HEK293 (cell line): Measurements from ENCODE around the gene ISY1.

Experiments used
- CTCF ChIA-PET: fragments of 350-600 bp; formaldehyde crosslinking; extraction: SDS; loops from one replicate; lab custom pipeline; 2021; ENCODE audit warnings: antibody characterized with exemption; lab: Yijun Ruan, JAX
- POLR2A ChIA-PET: fragments of 300-600 bp; formaldehyde crosslinking; extraction: SDS; loops from one replicate; lab custom pipeline; 2020; ENCODE audit warnings: antibody characterized with exemption, inconsistent platforms; lab: Yijun Ruan, JAX
- H3K27ac ChIP-seq: fragments of 200-500 bp; sonication (Bioruptor generic); 2 replicates; pipeline ENCODE4 v1.5.1; 2014; ENCODE audit warnings: low read depth, low read length, control low read depth, inconsistent platforms; ENCODE audit errors: extremely low read depth
- H3K36me3 ChIP-seq, 2 experiments: fragments of 200-500 bp in 1 of 2; sonication (Bioruptor generic) in 1 of 2; 1 replicate in 1 of 2; 2 replicates in 1 of 2; pipeline ENCODE4 v1.5.1; 2014 to 2017; ENCODE audit warnings: inconsistent platforms in 2 of 2, low read length in 2 of 2; ENCODE audit not compliant: control insufficient read depth in 2 of 2, insufficient read depth in 1 of 2
- H3K4me1 ChIP-seq: fragments of 200-500 bp; sonication (Bioruptor generic); 2 replicates; pipeline ENCODE4 v1.5.1; 2014; ENCODE audit warnings: mild to moderate bottlenecking, low read length, inconsistent platforms; ENCODE audit not compliant: control insufficient read depth, insufficient read depth
- H3K4me3 ChIP-seq: 2 replicates; pipeline ENCODE4 v1.5.1; 2011; ENCODE audit warnings: low read depth, mild to moderate bottlenecking, control low read depth, low read length, moderate library complexity
- H3K9me3 ChIP-seq: fragments of 200-500 bp; sonication (Bioruptor generic); 2 replicates; pipeline ENCODE4 v1.5.1; 2014; ENCODE audit warnings: low read depth, low read length, inconsistent platforms; ENCODE audit not compliant: control insufficient read depth, insufficient read depth
- GLIS1 ChIP-seq: fragments of 450-650 bp; formaldehyde crosslinking; IDR thresholded peaks from 2 replicates; pipeline ENCODE4 v1.5.1; 2016; ENCODE audit warnings: missing biosample characterization, missing genetic modification characterization
- GLIS2 ChIP-seq: fragments of 450-650 bp; formaldehyde crosslinking; IDR thresholded peaks from 2 replicates; pipeline ENCODE4 v1.5.1; 2016; ENCODE audit warnings: missing biosample characterization, missing genetic modification characterization
- HOXD13 ChIP-seq: sonication (generic); formaldehyde crosslinking; IDR thresholded peaks from 2 replicates; pipeline ENCODE4 v1.8.0; 2022; ENCODE audit warnings: missing genetic modification reagents, borderline replicate concordance
- KLF8 ChIP-seq: fragments of 450-650 bp; formaldehyde crosslinking; IDR thresholded peaks from 2 replicates; pipeline ENCODE4 v1.5.1; 2016; ENCODE audit warnings: missing biosample characterization, missing genetic modification characterization
- KLF9 ChIP-seq: fragments of 450-650 bp; formaldehyde crosslinking; IDR thresholded peaks from 2 replicates; pipeline ENCODE4 v1.5.1; 2016; ENCODE audit warnings: missing biosample characterization, missing genetic modification characterization, low read depth
- MEIS1 ChIP-seq: sonication (generic); formaldehyde crosslinking; IDR thresholded peaks from 2 replicates; pipeline ENCODE4 v1.8.1; 2022; ENCODE audit warnings: missing genetic modification reagents, mild to moderate bottlenecking, borderline replicate concordance
- SCRT1 ChIP-seq: fragments of 450-650 bp; formaldehyde crosslinking; IDR thresholded peaks from 2 replicates; pipeline ENCODE4 v1.5.1; 2016; ENCODE audit warnings: missing biosample characterization, missing genetic modification characterization, borderline replicate concordance
- SP2 ChIP-seq: fragments of 450-650 bp; formaldehyde crosslinking; IDR thresholded peaks from 2 replicates; pipeline ENCODE4 v1.5.1; 2016; ENCODE audit warnings: missing biosample characterization, missing genetic modification characterization
- SP7 ChIP-seq: fragments of 450-650 bp; formaldehyde crosslinking; IDR thresholded peaks from 2 replicates; pipeline ENCODE4 v1.5.1; 2016; ENCODE audit warnings: missing biosample characterization, missing genetic modification characterization
- YY1 ChIP-seq: fragments of 450-650 bp; formaldehyde crosslinking; IDR thresholded peaks from 2 replicates; pipeline ENCODE4 v1.5.1; 2018; ENCODE audit warnings: missing biosample characterization, missing genetic modification characterization
- ZBTB7A ChIP-seq: fragments of 450-650 bp; formaldehyde crosslinking; IDR thresholded peaks from 2 replicates; pipeline ENCODE4 v1.5.1; 2016; ENCODE audit warnings: low read depth, missing biosample characterization, missing genetic modification characterization
- ZEB2 ChIP-seq: fragments of 450-650 bp; formaldehyde crosslinking; IDR thresholded peaks from 2 replicates; pipeline ENCODE4 v1.5.1; 2016; ENCODE audit warnings: missing biosample characterization, missing genetic modification characterization
- ZFHX2 ChIP-seq: fragments of 450-650 bp; formaldehyde crosslinking; conservative IDR thresholded peaks from 2 replicates; pipeline ENCODE4 v1.5.1; 2016; ENCODE audit warnings: missing biosample characterization, missing genetic modification characterization
- ZFP41 ChIP-seq: fragments of 450-650 bp; formaldehyde crosslinking; IDR thresholded peaks from 2 replicates; pipeline ENCODE4 v1.5.1; 2016; ENCODE audit warnings: missing biosample characterization, missing genetic modification characterization, borderline replicate concordance
- ZNF140 ChIP-seq: fragments of 450-650 bp; formaldehyde crosslinking; IDR thresholded peaks from 2 replicates; pipeline ENCODE4 v1.5.1; 2016; ENCODE audit warnings: missing biosample characterization, missing genetic modification characterization
- ZNF157 ChIP-seq: fragments of 450-650 bp; formaldehyde crosslinking; IDR thresholded peaks from 2 replicates; pipeline ENCODE4 v1.5.1; 2016; ENCODE audit warnings: missing biosample characterization, missing genetic modification characterization
- ZNF184 ChIP-seq: fragments of 450-650 bp; IDR thresholded peaks from 2 replicates; pipeline ENCODE4 v1.5.1; 2018; ENCODE audit warnings: missing biosample characterization, mild to moderate bottlenecking, missing genetic modification characterization
- ZNF19 ChIP-seq: fragments of 450-650 bp; formaldehyde crosslinking; IDR thresholded peaks from 2 replicates; pipeline ENCODE4; 2016; ENCODE audit warnings: missing biosample characterization, missing genetic modification characterization, low read depth
- ZNF324 ChIP-seq: fragments of 450-650 bp; formaldehyde crosslinking; IDR thresholded peaks from 2 replicates; pipeline ENCODE4 v1.5.1; 2016; ENCODE audit warnings: missing biosample characterization, missing genetic modification characterization
- ZNF366 ChIP-seq: fragments of 450-650 bp; formaldehyde crosslinking; conservative IDR thresholded peaks from 2 replicates; pipeline ENCODE4 v1.5.1; 2016; ENCODE audit warnings: missing biosample characterization, missing genetic modification characterization
- ZNF37A ChIP-seq: fragments of 450-650 bp; IDR thresholded peaks from 2 replicates; pipeline ENCODE4 v1.5.1; 2018; ENCODE audit warnings: missing biosample characterization, missing genetic modification characterization
- ZNF548 ChIP-seq: fragments of 450-650 bp; formaldehyde crosslinking; IDR thresholded peaks from 2 replicates; pipeline ENCODE4 v1.5.1; 2016; ENCODE audit warnings: missing biosample characterization, missing genetic modification characterization
- ZNF571 ChIP-seq: fragments of 450-650 bp; formaldehyde crosslinking; IDR thresholded peaks from 2 replicates; pipeline ENCODE4 v1.5.0; 2017; ENCODE audit warnings: missing biosample characterization, missing genetic modification characterization
- ZNF585B ChIP-seq: fragments of 450-650 bp; formaldehyde crosslinking; IDR thresholded peaks from 2 replicates; pipeline ENCODE4 v1.5.1; 2016; ENCODE audit warnings: missing biosample characterization, missing genetic modification characterization
- ZNF600 ChIP-seq: fragments of 450-650 bp; formaldehyde crosslinking; IDR thresholded peaks from 2 replicates; pipeline ENCODE4 v1.5.1; 2016; ENCODE audit warnings: missing biosample characterization, missing genetic modification characterization
- ZNF677 ChIP-seq: fragments of 450-650 bp; IDR thresholded peaks from 2 replicates; pipeline ENCODE4 v1.5.0; 2018; ENCODE audit warnings: missing biosample characterization, mild to moderate bottlenecking, missing genetic modification characterization, moderate library complexity
- ZNF792 ChIP-seq: fragments of 450-650 bp; formaldehyde crosslinking; IDR thresholded peaks from 2 replicates; pipeline ENCODE4 v1.5.1; 2016; ENCODE audit warnings: missing biosample characterization, missing genetic modification characterization
- ZNF830 ChIP-seq: fragments of 450-650 bp; IDR thresholded peaks from 2 replicates; pipeline ENCODE4 v1.5.0; 2018; ENCODE audit warnings: missing biosample characterization, missing genetic modification characterization, low read depth, mild to moderate bottlenecking, moderate library complexity
- ZSCAN30 ChIP-seq: fragments of 450-650 bp; IDR thresholded peaks from 2 replicates; pipeline ENCODE4 v1.5.1; 2018; ENCODE audit warnings: missing biosample characterization, mild to moderate bottlenecking, missing genetic modification characterization, moderate library complexity
- ZXDB ChIP-seq: fragments of 450-650 bp; formaldehyde crosslinking; IDR thresholded peaks from 2 replicates; pipeline ENCODE4 v1.5.1; 2016; ENCODE audit warnings: missing biosample characterization, missing genetic modification characterization
- TF ChIP-seq, protein P1 (sequence below): fragments of 450-650 bp; formaldehyde crosslinking; IDR thresholded peaks from 2 replicates; pipeline ENCODE4 v1.5.1; 2016; ENCODE audit warnings: missing biosample characterization, missing genetic modification characterization
- TF ChIP-seq, protein P2 (sequence below): fragments of 450-650 bp; formaldehyde crosslinking; IDR thresholded peaks from 2 replicates; pipeline ENCODE4 v1.5.1; 2017; ENCODE audit warnings: missing biosample characterization, missing genetic modification characterization
- TF ChIP-seq, protein P3 (sequence below): fragments of 450-650 bp; formaldehyde crosslinking; IDR thresholded peaks from 2 replicates; pipeline ENCODE4 v1.5.1; 2016; ENCODE audit warnings: missing biosample characterization, missing genetic modification characterization

The ISY1 gene

DNA sequence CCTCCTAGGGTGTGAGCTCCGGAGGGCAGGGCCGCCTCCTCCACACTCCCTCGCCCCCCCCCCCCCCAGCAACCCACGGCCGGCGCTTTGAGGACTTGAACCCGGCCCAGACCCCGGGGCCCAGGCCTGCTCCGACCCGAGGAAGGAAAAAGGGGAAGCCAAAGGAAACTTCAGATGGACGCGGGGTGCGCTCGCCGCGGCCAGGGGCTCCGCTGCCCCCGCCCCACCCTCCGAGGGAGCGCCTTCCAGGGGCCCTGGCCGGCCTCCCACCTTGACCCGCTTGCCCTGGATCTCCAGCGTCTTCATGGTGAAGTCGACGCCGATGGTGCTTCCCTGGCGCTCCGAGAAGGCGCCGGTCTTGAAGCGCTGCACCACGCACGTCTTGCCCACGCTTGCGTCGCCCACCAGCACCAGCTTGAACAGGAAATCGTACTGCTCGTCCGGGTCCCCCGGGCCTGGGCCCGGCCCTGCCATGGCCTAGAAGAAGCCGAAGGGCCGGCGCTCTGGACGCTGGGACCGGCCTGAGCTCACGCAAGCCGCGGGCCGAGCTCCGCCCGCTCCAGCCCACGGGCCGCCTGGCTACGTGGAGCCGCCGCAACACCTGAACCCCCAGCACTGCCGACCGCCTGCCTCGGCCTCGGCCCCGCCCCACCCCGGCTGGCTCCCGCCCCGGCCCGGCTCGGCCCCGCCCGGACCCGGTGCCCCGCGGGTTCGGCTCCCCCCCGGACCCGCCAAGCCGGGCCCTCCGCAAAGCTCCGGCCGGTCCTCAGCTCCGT, 39.7 kb downstream of the ISY1 start (continued):
- TF ChIP-seq, protein P1, sequence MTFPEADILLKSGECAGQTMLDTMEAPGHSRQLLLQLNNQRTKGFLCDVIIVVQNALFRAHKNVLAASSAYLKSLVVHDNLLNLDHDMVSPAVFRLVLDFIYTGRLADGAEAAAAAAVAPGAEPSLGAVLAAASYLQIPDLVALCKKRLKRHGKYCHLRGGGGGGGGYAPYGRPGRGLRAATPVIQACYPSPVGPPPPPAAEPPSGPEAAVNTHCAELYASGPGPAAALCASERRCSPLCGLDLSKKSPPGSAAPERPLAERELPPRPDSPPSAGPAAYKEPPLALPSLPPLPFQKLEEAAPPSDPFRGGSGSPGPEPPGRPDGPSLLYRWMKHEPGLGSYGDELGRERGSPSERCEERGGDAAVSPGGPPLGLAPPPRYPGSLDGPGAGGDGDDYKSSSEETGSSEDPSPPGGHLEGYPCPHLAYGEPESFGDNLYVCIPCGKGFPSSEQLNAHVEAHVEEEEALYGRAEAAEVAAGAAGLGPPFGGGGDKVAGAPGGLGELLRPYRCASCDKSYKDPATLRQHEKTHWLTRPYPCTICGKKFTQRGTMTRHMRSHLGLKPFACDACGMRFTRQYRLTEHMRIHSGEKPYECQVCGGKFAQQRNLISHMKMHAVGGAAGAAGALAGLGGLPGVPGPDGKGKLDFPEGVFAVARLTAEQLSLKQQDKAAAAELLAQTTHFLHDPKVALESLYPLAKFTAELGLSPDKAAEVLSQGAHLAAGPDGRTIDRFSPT (tag by site-specific recombination): 0 out of 2 replicates have a peak, but pooled peaks have one; percentile 18
- TF ChIP-seq ZNF140 (tag by site-specific recombination) (no peak), ZXDB (tag by site-specific recombination) (peak; percentile 42; the same call in 1 of the 2 replicates), ZNF792 (tag by site-specific recombination) (no peak), ZFHX2 (tag by site-specific recombination) (peak; percentile 72), GLIS1 (0 out of 2 replicates have a peak, but pooled peaks have one; percentile 14), KLF8 (tag by site-specific recombination) (no peak; the same call in 1 of the 2 replicates), ZNF19 (tag by site-specific recombination) (no peak), ZFP41 (no peak), ZNF157 (tag by site-specific recombination) (no peak), ZNF324 (tag by site-specific recombination) (no peak), ZBTB7A (tag by site-specific recombination) (no peak)
- TF ChIP-seq, all 188 proteins: peak for 8

DNA sequence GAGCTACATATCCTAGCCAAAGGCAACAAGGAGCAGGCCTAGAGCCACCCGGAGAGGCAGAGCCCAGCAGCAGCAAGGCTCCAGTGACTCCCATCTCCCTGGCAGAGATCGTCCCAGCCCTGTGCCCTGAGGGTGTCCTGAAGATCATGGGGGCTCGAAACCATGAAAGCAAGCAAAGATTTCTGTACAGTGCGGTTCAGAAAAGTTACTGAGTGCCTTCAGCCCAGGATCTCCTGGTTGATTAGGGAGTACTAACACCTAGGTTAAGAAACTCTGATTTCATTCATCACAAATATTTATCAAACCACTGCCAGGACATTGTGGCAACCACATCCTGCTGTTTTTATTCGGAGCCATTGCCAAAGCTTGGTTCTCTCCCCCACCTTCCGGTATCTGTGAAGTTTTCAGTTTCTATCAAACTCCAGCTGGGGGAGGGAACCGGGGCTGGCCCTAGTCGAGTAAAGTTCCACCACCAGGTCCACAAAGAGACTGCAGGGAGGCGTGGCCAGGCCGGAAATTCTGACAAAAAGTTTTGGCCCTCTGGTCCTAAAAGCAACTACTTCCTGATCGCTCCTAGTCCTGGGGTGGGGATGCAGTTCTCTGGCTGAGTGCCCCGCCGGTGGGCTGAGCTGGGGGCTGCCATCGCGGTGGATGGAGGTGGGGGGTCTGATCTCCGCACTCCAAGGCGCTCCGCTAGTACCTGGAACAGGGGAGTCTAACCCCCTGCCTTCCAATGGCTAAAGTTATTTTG, 40.4 kb downstream of the ISY1 start:
- Histone ChIP-seq H3K9me3 (no peaks in the 10 kb centered on the region), H3K36me3 (peaks cover 0 to 6% of the 10 kb centered on the region in 2 experiments; a peak in 2 of 3 replicates), H3K4me3 (peak overlapping the region; percentile 68), H3K4me1 (peaks cover 15% of the 10 kb centered on the region), H3K27ac (peak overlapping the region; percentile 46; the same call in 1 of the 2 replicates)
- ChIA-PET CTCF (interaction anchor here (1.9 kb wide), 2 partner anchors 68 to 126 kb away, joined by 8 to 15 read pairs; no protein-coding TSS in a partner anchor), POLR2A (interaction anchor here (1.4 to 2.3 kb wide), 3 partner anchors 26 to 129 kb away, joined by 4 to 13 read pairs (median 5); partner anchors contain the start of gene COPG1)
- TF ChIP-seq YY1 (tag by site-specific recombination): no peak
- TF ChIP-seq SP7: no peak
- no peak for TF ChIP-seq ZNF366 (tag by site-specific recombination)
- no peak for TF ChIP-seq ZNF585B
- TF ChIP-seq ZNF184 (tag by site-specific recombination): no peak
- no peak for TF ChIP-seq ZNF830 (tag by site-specific recombination)
- no peak for TF ChIP-seq GLIS2 (tag by site-specific recombination)
- peak; percentile 61; the same call in 1 of the 2 replicates for TF ChIP-seq ZNF600 (tag by site-specific recombination)
- TF ChIP-seq ZNF677: no peak
- peak; percentile 69 for TF ChIP-seq SP2 (tag by site-specific recombination)
- TF ChIP-seq ZNF571 (tag by site-specific recombination): no peak
- TF ChIP-seq ZSCAN30: no peak
- TF ChIP-seq HOXD13 (CRISPR knock-in tag): no peak
- no peak for TF ChIP-seq MEIS1 (CRISPR knock-in tag)
- TF ChIP-seq KLF9 (tag by site-specific recombination): peak; percentile 66
- no peak for TF ChIP-seq ZNF37A (tag by site-specific recombination)
- TF ChIP-seq, protein P2, sequence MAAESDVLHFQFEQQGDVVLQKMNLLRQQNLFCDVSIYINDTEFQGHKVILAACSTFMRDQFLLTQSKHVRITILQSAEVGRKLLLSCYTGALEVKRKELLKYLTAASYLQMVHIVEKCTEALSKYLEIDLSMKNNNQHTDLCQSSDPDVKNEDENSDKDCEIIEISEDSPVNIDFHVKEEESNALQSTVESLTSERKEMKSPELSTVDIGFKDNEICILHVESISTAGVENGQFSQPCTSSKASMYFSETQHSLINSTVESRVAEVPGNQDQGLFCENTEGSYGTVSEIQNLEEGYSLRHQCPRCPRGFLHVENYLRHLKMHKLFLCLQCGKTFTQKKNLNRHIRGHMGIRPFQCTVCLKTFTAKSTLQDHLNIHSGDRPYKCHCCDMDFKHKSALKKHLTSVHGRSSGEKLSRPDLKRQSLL: 0 out of 2 replicates have a peak, but pooled peaks have one; percentile 40
- TF ChIP-seq ZNF548: no peak
- no peak for TF ChIP-seq SCRT1 (tag by site-specific recombination)
- TF ChIP-seq, protein P3, sequence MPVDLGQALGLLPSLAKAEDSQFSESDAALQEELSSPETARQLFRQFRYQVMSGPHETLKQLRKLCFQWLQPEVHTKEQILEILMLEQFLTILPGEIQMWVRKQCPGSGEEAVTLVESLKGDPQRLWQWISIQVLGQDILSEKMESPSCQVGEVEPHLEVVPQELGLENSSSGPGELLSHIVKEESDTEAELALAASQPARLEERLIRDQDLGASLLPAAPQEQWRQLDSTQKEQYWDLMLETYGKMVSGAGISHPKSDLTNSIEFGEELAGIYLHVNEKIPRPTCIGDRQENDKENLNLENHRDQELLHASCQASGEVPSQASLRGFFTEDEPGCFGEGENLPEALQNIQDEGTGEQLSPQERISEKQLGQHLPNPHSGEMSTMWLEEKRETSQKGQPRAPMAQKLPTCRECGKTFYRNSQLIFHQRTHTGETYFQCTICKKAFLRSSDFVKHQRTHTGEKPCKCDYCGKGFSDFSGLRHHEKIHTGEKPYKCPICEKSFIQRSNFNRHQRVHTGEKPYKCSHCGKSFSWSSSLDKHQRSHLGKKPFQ (tag by site-specific recombination): no peak
- 0 out of 2 replicates have a peak, but pooled peaks have one; percentile 15 for TF ChIP-seq ZEB2
